ENCODE measurements around the gene EXOC1.

DNA sequence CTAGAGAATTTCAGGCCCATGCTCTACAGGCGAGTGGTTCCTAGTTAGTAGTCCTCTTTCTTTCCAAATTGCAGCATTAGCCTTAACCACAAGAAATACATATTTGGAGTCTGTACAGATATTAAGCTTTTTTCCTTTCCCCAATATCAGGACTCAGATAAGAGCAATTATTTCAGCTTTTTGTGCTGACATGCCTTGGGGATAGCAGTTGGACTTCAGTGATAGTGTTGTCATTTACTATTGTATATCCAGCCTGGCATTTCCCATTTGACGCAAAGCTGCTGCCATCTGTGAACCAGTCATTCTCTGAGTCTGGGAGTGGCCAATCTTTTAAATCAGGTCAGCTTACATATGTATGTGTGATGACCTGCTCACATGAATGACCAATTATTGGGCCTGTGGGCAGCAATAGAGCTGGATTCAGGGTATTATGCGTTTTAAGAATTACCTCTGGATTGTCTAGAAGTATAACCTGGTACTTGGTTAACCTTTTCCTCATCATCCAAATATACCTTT lies 88.5 kb downstream of the EXOC1 start:
- TF ChIP-seq POLR2A (IDR thresholded peaks at IDR 0.05) (no peak), CTCF (IDR thresholded peaks at IDR 0.05) (no peak)

Measured in testis (tissue), 2 donors.